Measurements from ENCODE around the gene SIRT2. TPM values are rescaled to one million over a fixed set of nuclear protein-coding genes. Genes with fewer than 3 reads are reported as not detected.

Gene SIRT2
- total RNA-seq, 1 donor from 2014 or later = 10.9 TPM

GRCh38 chr19:38901683-38902082, 2.3 kb upstream of the SIRT2 start:
- H3K36me3 Mint-ChIP-seq = peaks cover 3% of the 10 kb centered on the region
- Histone ChIP-seq H3K9me3 (ENCODE audit: low read depth) (no peaks in the 10 kb centered on the region), H3K36me3 (no peaks in the 10 kb centered on the region), H3K9ac (no peak overlapping the region), H3K4me1 (peaks cover 11% of the 10 kb centered on the region), H3K27ac (no peak overlapping the region), H3F3A (ENCODE audit: low read depth) (peaks cover 11% of the 10 kb centered on the region), H3K4me3 (no peak overlapping the region), H3K27me3 (peaks cover 11% of the 10 kb centered on the region), H2AFZ (replicated peaks) (no peak overlapping the region), H3K79me2 (ENCODE audit: low read depth) (peaks cover 16% of the 10 kb centered on the region), H3K4me2 (no peak overlapping the region), H4K20me1 (ENCODE audit: low read depth) (no peaks in the 10 kb centered on the region)
- H3K4me3 Mint-ChIP-seq = peak overlapping the region; percentile 36
- H3K27me3 Mint-ChIP-seq (ENCODE audit: insufficient read depth, low read depth) = peaks cover 7% of the 10 kb centered on the region
- H3K27ac Mint-ChIP-seq = no peak overlapping the region
- TF ChIP-seq EZH2phosphoT487 (IDR thresholded peaks at IDR 0.05) = no peak
- TF ChIP-seq, protein P1, sequence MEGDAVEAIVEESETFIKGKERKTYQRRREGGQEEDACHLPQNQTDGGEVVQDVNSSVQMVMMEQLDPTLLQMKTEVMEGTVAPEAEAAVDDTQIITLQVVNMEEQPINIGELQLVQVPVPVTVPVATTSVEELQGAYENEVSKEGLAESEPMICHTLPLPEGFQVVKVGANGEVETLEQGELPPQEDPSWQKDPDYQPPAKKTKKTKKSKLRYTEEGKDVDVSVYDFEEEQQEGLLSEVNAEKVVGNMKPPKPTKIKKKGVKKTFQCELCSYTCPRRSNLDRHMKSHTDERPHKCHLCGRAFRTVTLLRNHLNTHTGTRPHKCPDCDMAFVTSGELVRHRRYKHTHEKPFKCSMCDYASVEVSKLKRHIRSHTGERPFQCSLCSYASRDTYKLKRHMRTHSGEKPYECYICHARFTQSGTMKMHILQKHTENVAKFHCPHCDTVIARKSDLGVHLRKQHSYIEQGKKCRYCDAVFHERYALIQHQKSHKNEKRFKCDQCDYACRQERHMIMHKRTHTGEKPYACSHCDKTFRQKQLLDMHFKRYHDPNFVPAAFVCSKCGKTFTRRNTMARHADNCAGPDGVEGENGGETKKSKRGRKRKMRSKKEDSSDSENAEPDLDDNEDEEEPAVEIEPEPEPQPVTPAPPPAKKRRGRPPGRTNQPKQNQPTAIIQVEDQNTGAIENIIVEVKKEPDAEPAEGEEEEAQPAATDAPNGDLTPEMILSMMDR (IDR thresholded peaks at IDR 0.05) = no peak
- no peak for TF ChIP-seq EZH2 (IDR thresholded peaks at IDR 0.05)
- no peak for DNase-seq (ENCODE audit: low spot score)
- no peaks in the 10 kb centered on the region for H3K9me3 Mint-ChIP-seq
- peaks cover 11% of the 10 kb centered on the region for H3K4me1 Mint-ChIP-seq

- H3K9me3 ChIP-seq (ENCODE audit: low read depth) = no peaks in the 10 kb centered on the region
- H3K9ac ChIP-seq = peak overlapping the region; percentile 28
- H3K4me1 Mint-ChIP-seq = peaks cover 11% of the 10 kb centered on the region
- H3F3A ChIP-seq (ENCODE audit: low read depth) = peaks cover 11% of the 10 kb centered on the region
- no peak for DNase-seq (ENCODE audit: low spot score)
- peaks cover 3% of the 10 kb centered on the region for H3K36me3 Mint-ChIP-seq
- H3K27me3 Mint-ChIP-seq (ENCODE audit: insufficient read depth, low read depth) = peaks cover 7% of the 10 kb centered on the region
- no peaks in the 10 kb centered on the region for H3K36me3 ChIP-seq
- TF ChIP-seq, protein P1 (IDR thresholded peaks at IDR 0.05) = no peak
- no peak for TF ChIP-seq EZH2 (IDR thresholded peaks at IDR 0.05)
- TF ChIP-seq EZH2phosphoT487 (IDR thresholded peaks at IDR 0.05) = no peak
- no peaks in the 10 kb centered on the region for H3K9me3 Mint-ChIP-seq
- peaks cover 11% of the 10 kb centered on the region for H3K4me1 ChIP-seq
- no peaks in the 10 kb centered on the region for H4K20me1 ChIP-seq (ENCODE audit: low read depth)
- peak overlapping the region; percentile 60 for H3K4me3 ChIP-seq
- H3K27ac Mint-ChIP-seq = peak overlapping the region; percentile 1
- peak overlapping the region; percentile 88 for H3K4me3 Mint-ChIP-seq
- no peak overlapping the region for H3K27ac ChIP-seq
- peak overlapping the region; percentile 81 for H3K4me2 ChIP-seq
- peak overlapping the region; percentile 47 for H2AFZ ChIP-seq (replicated peaks)
- H3K27me3 ChIP-seq = peaks cover 11% of the 10 kb centered on the region
- peaks cover 16% of the 10 kb centered on the region for H3K79me2 ChIP-seq (ENCODE audit: low read depth)
Observed at GRCh38 chr19:38900743-38901190, 1.3 kb upstream of the SIRT2 start.

GRCh38 chr19:38900202-38900629, 798 bp upstream of the SIRT2 start:
- Histone ChIP-seq H3K27me3 (peaks cover 11% of the 10 kb centered on the region), H3K79me2 (ENCODE audit: low read depth) (peaks cover 16% of the 10 kb centered on the region), H3K4me1 (peaks cover 11% of the 10 kb centered on the region), H4K20me1 (ENCODE audit: low read depth) (no peaks in the 10 kb centered on the region), H3K9ac (peak overlapping the region; percentile 28), H2AFZ (replicated peaks) (peak overlapping the region; percentile 47), H3K4me3 (peak overlapping the region; percentile 60), H3K27ac (no peak overlapping the region), H3F3A (ENCODE audit: low read depth) (peaks cover 11% of the 10 kb centered on the region), H3K36me3 (no peaks in the 10 kb centered on the region), H3K9me3 (ENCODE audit: low read depth) (no peaks in the 10 kb centered on the region), H3K4me2 (peak overlapping the region; percentile 81)
- DNase-seq (ENCODE audit: low spot score) = no peak
- Mint-ChIP-seq H3K4me1 (peaks cover 11% of the 10 kb centered on the region), H3K9me3 (no peaks in the 10 kb centered on the region), H3K4me3 (peak overlapping the region; percentile 88), H3K27me3 (ENCODE audit: insufficient read depth, low read depth) (peaks cover 7% of the 10 kb centered on the region), H3K36me3 (peaks cover 2% of the 10 kb centered on the region), H3K27ac (no peak overlapping the region)
- no peak for TF ChIP-seq EZH2phosphoT487 (IDR thresholded peaks at IDR 0.05)
- no peak for TF ChIP-seq EZH2 (IDR thresholded peaks at IDR 0.05)
- TF ChIP-seq, protein P1 (IDR thresholded peaks at IDR 0.05) = no peak

All from neural progenitor cell (in vitro differentiated cells).